Measurements from ENCODE around the gene PLXNB1. TPM values are rescaled to one million over a fixed set of nuclear protein-coding genes. Genes with fewer than 3 reads are reported as not detected.

PLXNB1 gene
- total and polyA plus RNA-seq, 10 of the 15 experiments (the other 5 are each of a cell fraction or from before 2014, with no cell fraction given) = 0.18 to 15.1 (median 5.3) TPM

DNA sequence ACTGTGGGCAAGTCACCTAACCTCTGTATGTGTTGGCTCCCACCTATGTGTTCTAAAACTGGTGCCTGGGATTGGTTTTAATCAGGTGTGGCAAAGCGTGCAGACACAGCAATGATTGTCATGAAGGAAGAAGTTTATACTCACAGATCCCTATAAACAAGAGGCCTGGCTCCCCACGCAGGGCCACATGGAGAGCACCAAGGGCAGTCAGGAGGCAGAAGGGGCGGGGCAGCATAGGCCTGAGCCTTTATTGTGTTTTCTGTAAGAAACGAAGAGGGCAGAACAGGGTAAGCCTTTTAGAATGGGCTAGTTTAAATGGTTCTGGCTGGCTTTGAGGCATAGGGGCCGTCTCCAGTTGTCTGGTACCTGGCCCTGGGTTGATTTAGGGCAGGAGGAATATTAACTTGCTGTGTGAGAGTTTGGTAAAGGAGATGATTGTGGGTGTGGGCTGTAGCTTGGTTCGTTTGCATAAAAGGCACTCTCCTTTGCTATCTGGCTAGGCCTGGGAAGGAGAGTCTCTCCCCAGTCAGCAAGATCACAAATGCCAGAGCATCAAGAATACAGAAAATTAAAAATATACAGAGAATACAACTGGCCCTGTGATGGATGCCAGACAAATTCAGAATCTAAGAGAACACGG, 60.1 kb downstream of the PLXNB1 start (continued):
- TF ChIP-seq, protein P1, sequence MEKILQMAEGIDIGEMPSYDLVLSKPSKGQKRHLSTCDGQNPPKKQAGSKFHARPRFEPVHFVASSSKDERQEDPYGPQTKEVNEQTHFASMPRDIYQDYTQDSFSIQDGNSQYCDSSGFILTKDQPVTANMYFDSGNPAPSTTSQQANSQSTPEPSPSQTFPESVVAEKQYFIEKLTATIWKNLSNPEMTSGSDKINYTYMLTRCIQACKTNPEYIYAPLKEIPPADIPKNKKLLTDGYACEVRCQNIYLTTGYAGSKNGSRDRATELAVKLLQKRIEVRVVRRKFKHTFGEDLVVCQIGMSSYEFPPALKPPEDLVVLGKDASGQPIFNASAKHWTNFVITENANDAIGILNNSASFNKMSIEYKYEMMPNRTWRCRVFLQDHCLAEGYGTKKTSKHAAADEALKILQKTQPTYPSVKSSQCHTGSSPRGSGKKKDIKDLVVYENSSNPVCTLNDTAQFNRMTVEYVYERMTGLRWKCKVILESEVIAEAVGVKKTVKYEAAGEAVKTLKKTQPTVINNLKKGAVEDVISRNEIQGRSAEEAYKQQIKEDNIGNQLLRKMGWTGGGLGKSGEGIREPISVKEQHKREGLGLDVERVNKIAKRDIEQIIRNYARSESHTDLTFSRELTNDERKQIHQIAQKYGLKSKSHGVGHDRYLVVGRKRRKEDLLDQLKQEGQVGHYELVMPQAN (conservative IDR thresholded peaks at IDR 0.05) = no peak
- no peak for TF ChIP-seq FOS (IDR thresholded peaks at IDR 0.05; ENCODE audit: borderline replicate concordance, extremely low read depth, insufficient read length)

DNA sequence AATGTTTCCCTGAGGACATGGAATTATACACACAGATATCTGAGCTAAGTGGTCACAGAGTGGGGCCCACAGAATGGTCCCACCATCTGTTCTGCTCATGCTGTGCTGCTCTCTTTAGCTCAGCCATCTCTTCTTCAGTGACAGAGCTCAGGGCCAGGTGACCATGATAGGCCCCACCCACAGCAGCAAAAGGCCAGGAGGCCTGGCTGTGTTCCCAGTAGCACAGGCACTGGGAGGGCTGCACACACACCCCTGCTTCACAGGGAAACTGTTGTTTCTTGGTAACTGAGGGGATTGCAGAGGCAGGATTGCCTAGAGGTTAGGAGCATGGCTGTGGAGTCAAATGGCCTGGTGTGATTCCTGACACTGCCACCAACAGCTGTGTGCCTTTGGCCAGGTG, 62.7 kb downstream of the PLXNB1 start:
- FAIRE-seq = no peak

More for the DNA sequence above, 62.7 kb downstream of the PLXNB1 start:
- H4K20me1 ChIP-seq (ENCODE audit: control insufficient read depth, insufficient read depth) = no peaks in the 10 kb centered on the region
- CTCF ChIA-PET = interaction anchor here (1.2 to 1.7 kb wide), 2 partner anchors 34 to 69 kb away, joined by 3 to 4 read pairs; no protein-coding TSS in a partner anchor
- no TSS peak for BruUV-seq (replicated peaks)
- no peak overlapping the region for H3K4me3 ChIP-seq
- RAD21 ChIA-PET (ENCODE audit: unreplicated experiment) = no interaction called here
- intact Hi-C loops (cut with micrococcal nuclease; ENCODE audit: unreplicated experiment) = no loop called here
- H3K36me3 ChIP-seq (ENCODE audit: control insufficient read depth in 2 of 2, insufficient read depth in 2 of 2, low read length in 1 of 2) = no peaks in the 10 kb centered on the region
- H2AFZ ChIP-seq (ENCODE audit: control insufficient read depth, low read depth, low read length) = no peak overlapping the region
- SMC1A ChIA-PET (ENCODE audit: uncharacterized antibody, unreplicated experiment) = no interaction called here
- H3K9me3 ChIP-seq (replicated peaks; ENCODE audit: control insufficient read depth, insufficient read depth, low read length) = no peaks in the 10 kb centered on the region; the same call in 2 of the 3 replicates
- no peak overlapping the region for H3K9ac ChIP-seq (ENCODE audit: control insufficient read depth, insufficient read depth, low read length)
- H3K79me2 ChIP-seq (ENCODE audit: control insufficient read depth, insufficient read depth, low read length) = no peaks in the 10 kb centered on the region
- H3K4me1 ChIP-seq (ENCODE audit: control insufficient read depth, insufficient read depth, low read length) = no peaks in the 10 kb centered on the region
- no peak overlapping the region for H3K4me2 ChIP-seq (ENCODE audit: control insufficient read depth, insufficient read depth)
- no peak overlapping the region for H3K27ac ChIP-seq (ENCODE audit: control insufficient read depth, insufficient read depth)
- POLR2A ChIA-PET = interaction anchor here (0.5 kb wide), 1 partner anchor 114 kb away, joined by 8 read pairs; no protein-coding TSS in a partner anchor
- no peak for TF ChIP-seq POLR2A (IDR thresholded peaks at IDR 0.05; ENCODE audit: low read depth, low read length)
- TF ChIP-seq, protein P2, sequence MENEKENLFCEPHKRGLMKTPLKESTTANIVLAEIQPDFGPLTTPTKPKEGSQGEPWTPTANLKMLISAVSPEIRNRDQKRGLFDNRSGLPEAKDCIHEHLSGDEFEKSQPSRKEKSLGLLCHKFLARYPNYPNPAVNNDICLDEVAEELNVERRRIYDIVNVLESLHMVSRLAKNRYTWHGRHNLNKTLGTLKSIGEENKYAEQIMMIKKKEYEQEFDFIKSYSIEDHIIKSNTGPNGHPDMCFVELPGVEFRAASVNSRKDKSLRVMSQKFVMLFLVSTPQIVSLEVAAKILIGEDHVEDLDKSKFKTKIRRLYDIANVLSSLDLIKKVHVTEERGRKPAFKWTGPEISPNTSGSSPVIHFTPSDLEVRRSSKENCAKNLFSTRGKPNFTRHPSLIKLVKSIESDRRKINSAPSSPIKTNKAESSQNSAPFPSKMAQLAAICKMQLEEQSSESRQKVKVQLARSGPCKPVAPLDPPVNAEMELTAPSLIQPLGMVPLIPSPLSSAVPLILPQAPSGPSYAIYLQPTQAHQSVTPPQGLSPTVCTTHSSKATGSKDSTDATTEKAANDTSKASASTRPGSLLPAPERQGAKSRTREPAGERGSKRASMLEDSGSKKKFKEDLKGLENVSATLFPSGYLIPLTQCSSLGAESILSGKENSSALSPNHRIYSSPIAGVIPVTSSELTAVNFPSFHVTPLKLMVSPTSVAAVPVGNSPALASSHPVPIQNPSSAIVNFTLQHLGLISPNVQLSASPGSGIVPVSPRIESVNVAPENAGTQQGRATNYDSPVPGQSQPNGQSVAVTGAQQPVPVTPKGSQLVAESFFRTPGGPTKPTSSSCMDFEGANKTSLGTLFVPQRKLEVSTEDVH (IDR thresholded peaks at IDR 0.05; ENCODE audit: low read depth, partially characterized antibody) = no peak
- TF ChIP-seq, protein P3, sequence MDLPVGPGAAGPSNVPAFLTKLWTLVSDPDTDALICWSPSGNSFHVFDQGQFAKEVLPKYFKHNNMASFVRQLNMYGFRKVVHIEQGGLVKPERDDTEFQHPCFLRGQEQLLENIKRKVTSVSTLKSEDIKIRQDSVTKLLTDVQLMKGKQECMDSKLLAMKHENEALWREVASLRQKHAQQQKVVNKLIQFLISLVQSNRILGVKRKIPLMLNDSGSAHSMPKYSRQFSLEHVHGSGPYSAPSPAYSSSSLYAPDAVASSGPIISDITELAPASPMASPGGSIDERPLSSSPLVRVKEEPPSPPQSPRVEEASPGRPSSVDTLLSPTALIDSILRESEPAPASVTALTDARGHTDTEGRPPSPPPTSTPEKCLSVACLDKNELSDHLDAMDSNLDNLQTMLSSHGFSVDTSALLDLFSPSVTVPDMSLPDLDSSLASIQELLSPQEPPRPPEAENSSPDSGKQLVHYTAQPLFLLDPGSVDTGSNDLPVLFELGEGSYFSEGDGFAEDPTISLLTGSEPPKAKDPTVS (IDR thresholded peaks at IDR 0.05; ENCODE audit: low read depth, low read length) = no peak
- H3K27me3 ChIP-seq (replicated peaks in 1 of 2; ENCODE audit: control insufficient read depth in 2 of 2, insufficient read depth in 2 of 2, low read length in 1 of 2) = no peaks in the 10 kb centered on the region; a peak in 1 of 4 replicates
- DNase-seq (ENCODE audit: low read depth, low spot score) (no peak), ATAC-seq (no peak)
- in situ Hi-C loops (cut with MboI) = no loop called here
